ENCODE measurements around the gene NDUFAF2. TPM values are rescaled to one million over a fixed set of nuclear protein-coding genes. Genes with fewer than 3 reads are reported as not detected.
"Not testable (repeated sequence)": the region's sequence is repeated elsewhere in the genome, so short reads cannot be mapped to it uniquely, and the experiment has no call there.

NDUFAF2 gene
- total RNA-seq, 2 donors from 2014 or later = 26.0 to 32.9 TPM

- Histone ChIP-seq H3K27ac (no peak overlapping the region), H3K9me3 (no peaks in the 10 kb centered on the region), H3K36me3 (no peaks in the 10 kb centered on the region), H3K27me3 (replicated peaks; ENCODE audit: insufficient read depth) (no peaks in the 10 kb centered on the region), H3K4me3 (no peak overlapping the region), H3K4me1 (ENCODE audit: control insufficient read depth in 1 of 2, low read depth in 2 of 2) (no peaks in the 10 kb centered on the region)
- no peak for ATAC-seq (ENCODE audit: insufficient number of reproducible peaks, low FRiP score, low read depth)
- no peak for DNase-seq (ENCODE audit: low spot score)
- TF ChIP-seq, protein P1, sequence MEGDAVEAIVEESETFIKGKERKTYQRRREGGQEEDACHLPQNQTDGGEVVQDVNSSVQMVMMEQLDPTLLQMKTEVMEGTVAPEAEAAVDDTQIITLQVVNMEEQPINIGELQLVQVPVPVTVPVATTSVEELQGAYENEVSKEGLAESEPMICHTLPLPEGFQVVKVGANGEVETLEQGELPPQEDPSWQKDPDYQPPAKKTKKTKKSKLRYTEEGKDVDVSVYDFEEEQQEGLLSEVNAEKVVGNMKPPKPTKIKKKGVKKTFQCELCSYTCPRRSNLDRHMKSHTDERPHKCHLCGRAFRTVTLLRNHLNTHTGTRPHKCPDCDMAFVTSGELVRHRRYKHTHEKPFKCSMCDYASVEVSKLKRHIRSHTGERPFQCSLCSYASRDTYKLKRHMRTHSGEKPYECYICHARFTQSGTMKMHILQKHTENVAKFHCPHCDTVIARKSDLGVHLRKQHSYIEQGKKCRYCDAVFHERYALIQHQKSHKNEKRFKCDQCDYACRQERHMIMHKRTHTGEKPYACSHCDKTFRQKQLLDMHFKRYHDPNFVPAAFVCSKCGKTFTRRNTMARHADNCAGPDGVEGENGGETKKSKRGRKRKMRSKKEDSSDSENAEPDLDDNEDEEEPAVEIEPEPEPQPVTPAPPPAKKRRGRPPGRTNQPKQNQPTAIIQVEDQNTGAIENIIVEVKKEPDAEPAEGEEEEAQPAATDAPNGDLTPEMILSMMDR (IDR thresholded peaks at IDR 0.05) = no peak
Observed at GRCh38 chr5:61085885-61086284, 140.9 kb downstream of the NDUFAF2 start.

- ATAC-seq (ENCODE audit: insufficient number of reproducible peaks, low FRiP score, low read depth) (no peak), DNase-seq (ENCODE audit: low spot score) (no peak)
- TF ChIP-seq, protein P1 (IDR thresholded peaks at IDR 0.05) = no peak
- H3K4me1 ChIP-seq (ENCODE audit: control insufficient read depth in 1 of 2, low read depth in 2 of 2) = no peaks in the 10 kb centered on the region
- H3K4me3 ChIP-seq = no peak overlapping the region
- no peaks in the 10 kb centered on the region for H3K36me3 ChIP-seq
- no peak overlapping the region for H3K27ac ChIP-seq
- no peaks in the 10 kb centered on the region for H3K27me3 ChIP-seq (replicated peaks; ENCODE audit: insufficient read depth)
- H3K9me3 ChIP-seq = no peaks in the 10 kb centered on the region
Observed at GRCh38 chr5:61087921-61088320, 142.9 kb downstream of the NDUFAF2 start.

GRCh38 chr5:61089351-61089750 is 144.3 kb downstream of the NDUFAF2 start:
- TF ChIP-seq, protein P1 (IDR thresholded peaks at IDR 0.05) = no peak
- Histone ChIP-seq H3K27me3 (replicated peaks; ENCODE audit: insufficient read depth) (no peaks in the 10 kb centered on the region), H3K9me3 (no peaks in the 10 kb centered on the region), H3K36me3 (no peaks in the 10 kb centered on the region), H3K4me3 (no peak overlapping the region), H3K27ac (no peak overlapping the region), H3K4me1 (ENCODE audit: control insufficient read depth in 1 of 2, low read depth in 2 of 2) (no peaks in the 10 kb centered on the region)
- DNase-seq (ENCODE audit: low spot score) (no peak), ATAC-seq (ENCODE audit: insufficient number of reproducible peaks, low FRiP score, low read depth) (no peak)

DNA sequence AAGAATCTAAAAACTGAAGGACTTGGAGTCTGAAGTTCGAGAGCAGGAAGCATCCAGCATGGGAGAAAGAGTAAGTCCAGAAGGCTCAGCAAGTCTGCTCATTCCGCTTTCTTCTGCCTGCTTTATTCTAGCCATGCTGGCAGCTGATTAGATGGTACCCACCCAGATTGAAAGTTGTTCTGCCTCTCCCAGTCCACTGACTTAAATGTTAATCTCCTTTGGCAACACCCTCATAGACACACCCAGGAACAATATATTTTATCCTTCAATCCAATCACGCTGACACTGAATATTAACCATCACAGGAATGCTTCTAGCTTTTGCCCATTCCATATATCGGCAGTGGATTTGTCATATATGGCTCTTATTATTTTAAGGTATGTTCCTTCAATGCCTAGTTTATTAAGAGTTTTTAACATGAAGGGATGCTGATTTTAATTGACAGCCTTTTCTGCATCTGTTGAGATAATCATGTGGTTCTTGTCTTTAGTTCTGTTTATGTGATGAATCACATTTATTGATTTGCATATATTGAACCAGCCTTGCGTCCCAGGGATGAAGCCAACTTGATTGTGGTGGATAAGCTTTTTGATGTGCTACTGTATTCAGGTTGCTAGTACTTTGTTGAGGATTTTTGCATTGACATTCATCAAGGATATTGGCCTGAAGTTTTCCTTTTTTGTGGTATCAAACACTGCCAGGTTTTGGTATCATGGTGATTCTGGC is 148.2 kb downstream of the NDUFAF2 start:
- not testable (repeated sequence) for H3K9me3 ChIP-seq; H3K4me3 ChIP-seq; H3K27me3 ChIP-seq (replicated peaks; ENCODE audit: insufficient read depth); H3K27ac ChIP-seq; DNase-seq (ENCODE audit: low spot score); H3K4me1 ChIP-seq (ENCODE audit: control insufficient read depth in 1 of 2, low read depth in 2 of 2); ATAC-seq (ENCODE audit: insufficient number of reproducible peaks, low FRiP score, low read depth); H3K36me3 ChIP-seq

DNA sequence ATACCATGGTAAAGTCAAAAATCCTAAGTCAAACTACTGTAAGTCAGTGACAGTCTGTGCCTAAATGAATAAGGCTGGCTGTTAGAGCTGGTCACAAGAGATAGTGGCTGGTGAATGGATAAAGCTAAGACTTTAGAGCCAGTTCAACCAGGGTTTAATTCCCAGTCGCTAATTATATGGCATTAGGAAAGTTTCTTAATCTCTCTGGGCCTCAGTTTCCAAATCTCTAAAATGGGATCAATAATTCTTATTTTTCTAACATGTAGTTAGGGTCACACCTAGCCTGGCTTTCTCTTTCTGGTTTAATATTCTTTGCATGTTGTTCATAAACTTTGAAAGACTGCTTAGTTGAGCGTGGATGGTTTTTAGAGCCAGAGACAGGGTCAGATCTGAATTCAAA is 152.5 kb downstream of the NDUFAF2 start:
- DNase-seq (ENCODE audit: low spot score) (no peak), ATAC-seq (ENCODE audit: insufficient number of reproducible peaks, low FRiP score, low read depth) (no peak)
- no peaks in the 10 kb centered on the region for H3K27me3 ChIP-seq (replicated peaks; ENCODE audit: insufficient read depth)
- no peak overlapping the region for H3K4me3 ChIP-seq
- no peaks in the 10 kb centered on the region for H3K36me3 ChIP-seq
- no peak overlapping the region for H3K27ac ChIP-seq
- no peaks in the 10 kb centered on the region for H3K9me3 ChIP-seq
- no peaks in the 10 kb centered on the region for H3K4me1 ChIP-seq (ENCODE audit: control insufficient read depth in 1 of 2, low read depth in 2 of 2)
- TF ChIP-seq, protein P1 (IDR thresholded peaks at IDR 0.05) = no peak
